GM20431 (cell line): Measurements from ENCODE around the gene COL9A2.

Source experiments
- in situ Hi-C: fragments of 300-500 bp; cut with MseI, MboI; formaldehyde crosslinking; loops from one replicate; pipeline ENCODE4 v1.15.0; 2020; ENCODE audit warnings: low sequenced_read_pairs; ENCODE audit not compliant: unreplicated experiment

The COL9A2 gene

DNA sequence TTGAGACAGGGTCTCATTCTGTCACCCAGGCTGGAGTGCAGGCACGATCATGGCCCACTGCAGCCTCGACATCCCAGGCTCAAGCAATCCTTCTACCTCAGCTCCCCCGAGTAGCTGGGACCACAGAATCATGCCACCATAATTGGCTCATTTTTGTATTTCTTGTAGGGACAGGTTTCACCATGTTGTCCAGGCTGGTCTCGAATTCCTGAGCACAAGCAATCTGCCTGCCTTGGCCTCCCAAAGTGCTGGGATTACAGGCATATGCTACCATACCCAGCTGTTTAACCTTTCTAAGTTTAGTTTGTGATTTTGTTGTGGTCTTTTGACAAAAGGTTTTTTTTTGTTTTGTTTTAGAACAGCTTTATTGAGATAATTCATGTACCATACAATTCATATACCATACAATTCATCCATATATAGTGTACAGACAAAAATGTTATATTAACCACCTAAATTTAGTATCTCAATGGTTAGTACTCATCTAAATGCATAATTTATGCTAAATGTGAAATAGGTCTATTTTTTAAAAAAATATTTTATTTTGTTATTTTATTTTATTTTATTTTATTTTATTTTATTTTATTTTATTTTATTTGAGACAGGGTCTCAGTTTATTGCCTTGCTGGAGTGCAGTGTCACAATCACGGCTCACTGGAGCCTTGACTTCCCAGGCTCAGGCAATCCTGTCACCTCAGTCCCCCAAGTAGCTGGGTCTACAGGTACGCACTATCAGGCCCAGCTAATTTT is 50.1 kb downstream of the COL9A2 start:
- in situ Hi-C loops = no loop called here

GRCh38 chr1:40265919-40266318 is 51.2 kb downstream of the COL9A2 start:
- in situ Hi-C loops = no loop called here

GRCh38 chr1:40265298-40265697 is 51.8 kb downstream of the COL9A2 start:
- in situ Hi-C loops = no loop called here

DNA sequence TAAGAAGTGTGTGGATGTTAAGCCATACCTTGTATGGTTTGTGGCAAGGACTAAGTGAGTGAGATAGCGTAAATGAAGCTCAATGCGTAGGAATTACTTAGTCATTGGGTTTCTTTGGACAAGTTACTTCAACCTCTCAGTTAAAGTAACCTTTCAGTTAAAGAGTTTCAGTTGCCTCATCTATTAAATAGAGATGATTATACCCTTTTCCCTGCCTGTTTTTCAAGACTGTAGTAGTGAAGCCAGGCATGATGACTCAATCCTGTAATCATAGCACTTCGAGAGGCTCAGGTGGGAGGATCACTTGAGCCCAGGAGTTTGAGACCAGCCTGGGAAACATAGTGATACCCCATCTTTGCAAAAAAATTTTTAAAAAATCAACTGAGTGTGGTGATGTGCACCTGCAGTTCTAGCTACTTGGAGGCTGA is 52.7 kb downstream of the COL9A2 start:
- in situ Hi-C loops = no loop called here

GRCh38 chr1:40258445-40258769 is 58.7 kb downstream of the COL9A2 start:
- in situ Hi-C loops = no loop called here

DNA sequence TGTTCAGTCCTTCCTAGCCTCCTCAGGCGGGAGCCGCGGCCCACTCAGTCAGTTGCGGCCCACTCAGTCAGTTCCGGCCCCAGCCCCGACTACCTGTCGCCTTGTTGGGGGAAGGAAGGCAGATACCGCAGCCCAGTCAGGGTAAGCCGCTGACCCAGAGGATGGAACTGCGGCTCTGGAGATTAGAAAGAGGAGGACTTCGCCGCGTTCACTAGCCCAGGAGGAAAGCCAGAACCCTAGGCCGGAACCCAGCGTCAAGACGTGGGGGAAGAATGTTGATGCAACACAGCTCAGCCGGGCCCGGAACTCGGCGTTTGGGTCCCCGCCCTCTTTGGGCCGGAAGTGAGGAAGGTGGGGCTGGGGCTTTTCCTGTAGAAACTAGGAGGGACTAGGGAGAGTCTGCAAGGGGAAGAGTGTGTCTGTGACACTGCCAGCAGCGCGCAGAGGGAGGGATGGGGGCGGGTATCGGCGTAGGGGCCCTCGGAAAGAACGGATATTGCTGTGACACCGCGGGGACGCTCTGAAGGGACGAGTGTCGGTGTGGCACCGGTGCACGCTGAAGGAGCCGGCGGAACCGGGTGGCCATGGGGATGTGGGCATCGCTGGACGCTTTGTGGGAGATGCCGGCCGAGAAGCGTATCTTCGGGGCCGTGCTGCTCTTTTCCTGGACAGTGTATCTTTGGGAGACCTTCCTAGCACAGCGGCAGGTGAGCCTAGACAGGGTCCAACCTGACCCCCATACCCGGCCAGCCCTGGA is 59.2 kb downstream of the COL9A2 start, which contains the start of gene ZMPSTE24:
TSS of gene ZMPSTE24 (plus strand) at position 549 of the 757 bp plus-strand sequence. CDS start at position 585, 36 bp downstream.
- in situ Hi-C loops = no loop called here

- in situ Hi-C loops = no loop called here
Measured at GRCh38 chr1:40257313-40257687, 59.8 kb downstream of the COL9A2 start.

GRCh38 chr1:40256401-40257084 is 60.5 kb downstream of the COL9A2 start:
- in situ Hi-C loops = no loop called here

GRCh38 chr1:40255231-40255630 is 61.9 kb downstream of the COL9A2 start:
- in situ Hi-C loops = no loop called here

DNA sequence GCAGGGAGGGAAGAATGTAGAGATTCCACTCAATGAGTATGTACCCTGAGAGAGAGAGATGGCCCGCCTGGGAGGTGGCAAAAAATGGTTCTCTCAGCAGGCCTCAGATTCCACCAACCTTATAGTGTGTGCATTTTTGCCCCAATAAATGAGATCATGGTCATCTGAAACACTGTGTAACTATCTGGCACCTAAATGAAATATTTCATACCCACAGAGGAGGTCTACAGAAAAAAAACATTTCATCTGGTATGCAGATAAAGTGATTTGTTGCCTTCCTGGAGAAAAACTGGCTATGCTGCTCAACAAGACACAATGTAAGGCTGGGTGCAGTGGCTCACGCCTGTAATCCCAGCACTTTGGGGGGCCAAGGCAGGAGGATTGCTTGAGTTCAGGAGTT is 64.5 kb downstream of the COL9A2 start:
- in situ Hi-C loops = no loop called here

GRCh38 chr1:40251456-40251855 is 65.6 kb downstream of the COL9A2 start:
- in situ Hi-C loops = no loop called here
